ENCODE data around the gene NKTR.
"Not testable (repeated sequence)": the region's sequence is repeated elsewhere in the genome, so short reads cannot be mapped to it uniquely, and the experiment has no call there.

NKTR gene

DNA sequence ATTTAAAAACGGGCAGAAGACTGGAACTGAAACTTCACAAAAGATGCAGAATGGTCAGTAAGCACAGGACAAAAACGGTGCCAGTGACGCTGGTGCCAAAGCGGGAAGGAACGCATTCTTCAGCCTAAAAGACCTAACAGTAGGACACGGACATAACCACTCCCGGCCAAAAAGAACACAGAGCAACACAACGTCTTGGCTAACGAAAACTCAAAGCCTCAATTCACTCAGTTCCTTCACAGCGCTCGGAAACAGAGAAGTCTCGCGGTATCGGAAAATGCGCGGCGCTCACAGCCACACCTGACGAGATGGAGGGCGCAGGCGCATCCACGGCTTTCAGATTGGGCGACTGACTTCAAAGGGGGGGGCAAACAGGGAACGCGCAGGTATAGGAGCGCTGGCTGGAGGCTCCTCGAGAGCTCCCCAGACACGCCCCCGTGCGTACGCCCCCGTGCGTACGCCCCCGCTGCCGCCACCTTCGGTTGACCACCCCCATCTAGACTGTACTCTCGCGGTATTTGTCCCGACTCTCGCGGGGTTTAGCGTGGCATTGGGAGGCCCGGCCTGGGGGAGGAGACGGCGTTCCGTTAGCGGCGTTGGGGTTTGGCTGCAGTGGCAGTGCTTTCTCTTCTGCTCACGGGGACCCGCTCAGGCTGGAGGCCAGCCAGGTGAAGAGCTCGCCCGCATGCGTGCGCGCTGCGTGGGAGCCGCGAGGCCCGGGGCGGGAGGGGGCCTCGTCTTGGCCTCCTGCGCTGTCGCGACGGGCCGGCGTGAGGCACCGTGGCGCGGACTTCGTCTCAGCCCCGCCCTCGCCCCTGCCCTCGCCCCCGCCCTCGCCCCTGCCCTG lies at the start of gene NKTR:
NKTR (plus strand) TSS at position 576 of the 847 bp plus-strand sequence. CDS start 321 bp downstream, outside the sequence.
- peak; percentile 98 to 100 (median 100) for DNase-seq

DNA sequence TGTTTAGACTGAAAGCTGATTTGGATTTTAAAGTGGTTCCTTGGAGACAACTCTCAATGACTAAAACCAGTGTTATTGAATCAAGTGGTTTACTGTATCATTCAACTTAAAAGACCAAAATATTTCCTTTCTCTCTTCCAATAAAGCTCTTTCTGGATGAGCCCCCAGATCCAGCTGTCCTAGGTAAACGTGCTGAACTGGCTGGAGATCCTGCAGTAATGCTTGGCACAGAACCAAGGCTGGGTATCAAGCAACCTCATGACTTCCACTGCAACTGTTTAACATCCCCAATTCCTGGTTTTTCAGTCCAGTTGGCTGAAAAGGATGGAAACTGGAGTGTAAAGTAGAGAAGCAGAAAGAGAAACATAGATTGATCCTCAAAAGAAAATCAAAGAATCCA lies 47.7 kb upstream of the NKTR start:
- no peak for DNase-seq

DNA sequence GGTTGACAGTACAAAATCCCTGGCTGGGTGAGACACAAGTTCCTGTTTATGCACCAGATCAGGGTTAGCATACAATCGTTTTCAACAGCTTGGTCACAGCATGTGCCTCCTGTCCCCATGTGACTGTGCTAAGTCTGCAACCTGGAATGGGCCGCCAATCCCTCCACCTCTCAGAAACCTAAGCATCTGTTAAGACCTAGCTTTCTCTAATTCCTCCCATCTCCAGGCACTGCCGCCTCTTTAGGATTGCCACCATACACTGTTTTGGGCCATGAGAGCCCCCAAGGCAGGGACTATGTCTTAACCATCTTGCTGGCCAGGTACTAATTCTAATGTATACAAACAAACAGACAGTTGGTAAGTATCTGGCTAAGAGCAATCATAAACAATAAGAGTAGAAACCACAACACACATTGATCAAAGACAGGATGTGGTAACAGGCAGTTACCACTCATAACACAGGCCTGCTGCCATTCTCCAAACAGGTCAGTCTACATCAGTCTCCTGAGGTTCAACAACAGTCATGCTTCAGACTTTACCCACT lies 44.3 kb upstream of the NKTR start:
- peak in 2 of 4 experiments; percentile 13 to 18 for DNase-seq

- not testable (repeated sequence) for DNase-seq
Measured at GRCh38 chr3:42556817-42557216, 43.7 kb upstream of the NKTR start.

GRCh38 chr3:42557854-42558253 lies 42.6 kb upstream of the NKTR start:
- DNase-seq: no peak

DNA sequence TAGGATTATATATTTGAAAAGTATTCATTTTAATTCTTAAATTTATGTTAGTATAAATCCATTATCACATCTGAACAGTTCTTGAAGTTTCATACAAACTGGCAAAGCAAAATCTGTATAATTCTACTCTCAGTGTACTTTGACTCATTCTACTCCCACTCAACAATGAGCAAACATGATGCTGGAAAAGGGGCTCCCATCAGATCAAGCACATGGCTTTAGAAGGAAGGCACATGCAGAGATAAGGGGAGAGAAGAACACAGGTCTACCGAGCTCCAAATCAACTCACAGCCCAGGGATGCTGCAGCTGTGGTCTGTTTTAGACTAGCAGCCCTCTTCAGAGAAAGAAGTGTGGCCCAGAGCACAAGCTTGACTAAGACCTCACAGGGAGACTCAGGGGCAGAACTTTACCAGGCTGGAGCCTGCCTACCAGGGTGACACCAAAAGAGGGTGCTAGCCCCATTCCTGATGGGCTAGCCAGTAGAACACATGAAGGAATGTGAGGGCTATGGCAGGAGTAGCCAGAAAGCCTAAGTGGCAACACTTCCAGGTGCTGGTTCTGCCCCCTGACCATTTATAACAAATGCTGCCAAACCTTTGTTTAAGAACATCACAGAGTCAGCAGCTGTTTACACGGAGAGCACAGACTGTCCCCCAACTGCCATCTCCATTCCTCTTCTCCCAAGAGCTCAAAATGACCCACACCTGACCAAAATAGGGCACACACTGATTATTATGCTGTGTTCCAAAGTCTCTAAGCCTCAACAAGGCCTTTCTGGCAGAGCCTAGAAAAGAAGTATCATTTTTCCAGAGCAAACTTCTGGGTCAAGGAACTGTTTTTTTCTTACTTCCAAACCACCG lies 38.2 kb upstream of the NKTR start:
- no peak for DNase-seq

- DNase-seq: no peak
Measured at GRCh38 chr3:42569593-42570142, 30.8 kb upstream of the NKTR start.

DNA sequence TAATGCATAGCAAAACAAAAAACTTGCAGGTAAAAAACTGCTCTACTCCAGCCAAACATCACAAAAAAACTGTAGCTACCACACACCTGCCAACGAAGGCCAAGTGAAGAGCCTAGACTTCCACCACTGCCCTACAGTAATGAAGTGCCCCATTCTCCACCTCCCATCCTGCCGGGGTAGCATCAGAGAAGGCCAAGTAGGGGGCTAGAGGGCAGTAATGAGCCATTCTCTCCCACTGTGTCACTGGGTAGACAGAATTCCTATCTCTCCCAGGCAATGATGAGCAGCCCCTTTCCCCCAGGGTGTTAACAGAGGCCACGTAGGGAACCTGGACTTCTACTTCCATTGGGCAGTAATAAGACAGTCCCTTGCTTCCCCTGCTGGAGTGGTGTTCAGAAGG lies 28.2 kb upstream of the NKTR start:
- DNase-seq: no peak

DNA sequence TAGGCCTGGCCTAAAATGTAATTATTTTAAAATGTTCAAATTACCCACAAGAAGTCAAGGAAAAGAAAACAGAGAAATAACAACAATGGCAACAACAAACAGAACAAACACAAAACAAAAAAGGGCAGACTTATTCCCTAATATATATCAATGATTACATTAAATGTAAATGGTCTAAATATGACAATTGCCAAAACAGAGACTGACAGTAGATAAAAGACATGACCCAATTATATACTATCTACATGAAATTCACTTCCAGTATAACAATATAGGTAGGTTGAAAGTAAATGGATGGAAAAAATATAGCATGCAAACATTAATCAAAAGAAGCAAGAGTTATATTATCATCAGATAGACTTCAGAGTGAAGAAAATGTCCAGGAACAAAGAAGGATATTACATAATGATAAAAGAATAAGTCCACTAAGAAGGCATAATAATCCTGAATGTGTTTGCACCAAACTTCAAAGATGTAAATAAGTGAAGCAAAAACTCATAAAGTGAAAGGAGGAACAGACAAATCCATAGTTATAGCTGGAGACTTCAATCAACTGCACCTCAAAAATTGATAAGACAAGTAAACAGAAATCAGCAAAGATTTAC lies 25.2 kb upstream of the NKTR start:
- no peak for DNase-seq

DNA sequence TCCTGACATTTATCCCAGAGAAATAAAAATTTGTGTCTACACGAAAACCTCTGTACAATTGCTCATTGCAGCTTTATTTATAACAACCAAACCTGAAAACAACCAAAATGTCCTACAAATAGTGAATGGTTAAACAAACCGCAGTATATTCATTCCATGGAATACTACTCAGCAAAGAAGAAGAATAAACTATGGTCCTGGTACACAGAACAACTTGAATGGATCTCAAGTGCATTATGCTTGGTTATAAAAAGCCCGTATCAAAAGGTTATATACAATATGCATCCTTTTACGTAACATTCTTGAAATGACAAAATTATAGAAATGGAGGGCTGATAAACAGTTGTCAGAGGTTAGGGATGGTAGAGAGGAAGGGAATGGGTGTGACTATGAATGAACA lies 22.4 kb upstream of the NKTR start:
- DNase-seq: no peak

GRCh38 chr3:42579346-42579745 lies 21.1 kb upstream of the NKTR start:
- DNase-seq: not testable (repeated sequence)

GRCh38 chr3:42581400-42581708 lies 19.1 kb upstream of the NKTR start:
- DNase-seq: no peak

DNA sequence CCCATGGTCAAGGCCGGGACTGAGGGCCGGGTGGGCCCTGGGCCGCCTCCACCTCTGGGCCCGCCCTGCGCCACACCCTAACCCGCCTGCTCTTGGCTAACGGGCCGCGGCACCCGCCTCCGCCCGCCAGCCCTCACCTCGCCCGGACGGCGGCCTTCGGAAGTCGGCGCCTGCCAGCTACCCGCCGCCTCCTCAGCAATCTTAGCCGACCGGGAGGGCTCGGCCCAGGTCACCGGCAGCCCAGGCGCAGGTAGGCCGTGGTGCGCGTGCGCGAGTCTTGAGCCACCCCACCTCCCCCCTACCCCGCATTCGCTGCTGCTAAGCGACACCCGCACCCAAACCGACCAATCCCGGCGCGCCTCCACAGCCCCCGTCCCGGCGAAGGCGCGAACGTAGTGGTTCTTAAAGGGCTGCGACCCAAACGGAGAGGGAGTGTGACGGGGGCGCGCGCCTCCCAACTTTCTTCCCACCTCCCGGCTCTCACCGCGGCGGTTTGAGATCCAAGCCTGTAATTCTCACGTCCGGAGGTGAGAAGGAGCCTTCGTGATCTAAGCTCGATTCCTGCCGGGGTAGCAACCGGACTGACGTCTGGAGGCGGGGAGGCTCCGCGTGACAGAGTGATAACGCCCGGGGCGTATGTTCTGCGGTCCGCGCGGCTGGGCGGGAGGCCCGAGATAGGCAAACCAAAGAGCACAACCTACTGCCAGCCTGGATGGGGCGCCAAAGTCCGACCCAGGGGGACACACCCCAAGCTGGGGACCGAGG lies 18.6 kb upstream of the NKTR start, which contains the start of gene SEC22C:
SEC22C (minus strand) TSS at position 259 of the 765 bp plus-strand sequence. CDS start 12,921 bp downstream, outside the sequence.
- peak; percentile 88 to 93 (median 90) for DNase-seq

DNA sequence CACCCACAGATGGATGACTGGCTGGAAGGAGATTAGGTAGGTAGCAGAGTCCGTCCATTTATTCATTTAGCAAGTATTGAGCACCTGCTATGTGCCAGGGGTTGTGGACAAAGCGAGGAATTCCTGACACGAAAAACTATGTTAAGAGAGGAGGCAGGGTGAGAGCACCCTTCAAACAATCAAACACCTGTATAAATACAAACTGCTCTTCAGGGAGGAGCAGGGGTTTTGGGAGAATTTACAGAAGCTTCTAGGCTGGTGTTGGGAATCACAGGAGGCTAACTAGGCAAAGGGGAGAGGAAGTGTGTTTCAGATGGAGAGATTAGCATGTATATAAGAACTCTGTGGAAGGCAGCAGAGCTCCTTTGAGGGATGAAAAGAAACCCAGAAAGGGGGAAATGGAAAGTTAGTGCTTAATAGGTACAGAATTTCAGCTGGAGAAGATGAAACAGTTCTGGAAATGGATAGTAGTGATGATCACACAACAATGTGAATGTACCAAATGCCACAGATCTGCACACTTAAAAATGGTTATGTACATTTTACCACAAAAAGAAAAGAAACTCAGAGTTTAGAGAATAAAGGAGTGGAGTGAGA lies 17.9 kb upstream of the NKTR start:
- no peak for DNase-seq

DNA sequence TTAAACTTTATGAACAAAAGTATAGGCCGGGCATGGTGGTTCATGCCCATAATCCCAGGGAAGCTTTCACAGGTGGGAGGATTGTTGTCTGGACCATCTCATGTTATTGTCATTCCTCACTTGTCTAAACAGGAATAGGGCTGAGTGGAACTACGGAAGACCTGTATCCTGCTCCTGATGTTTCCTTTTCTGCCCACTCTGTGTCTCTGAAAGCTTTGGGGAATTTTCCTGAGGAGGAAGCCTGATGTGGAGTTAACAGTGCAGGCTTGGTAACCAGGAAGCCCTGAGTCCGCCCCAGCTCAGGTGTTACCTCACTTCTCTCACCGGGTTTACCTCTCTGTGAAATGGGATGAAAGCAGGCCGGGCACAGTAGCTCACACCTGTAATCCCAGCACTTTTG lies 11.9 kb upstream of the NKTR start:
- no peak for DNase-seq

GRCh38 chr3:42589382-42590109 lies 10.9 kb upstream of the NKTR start:
- no peak for DNase-seq

DNA sequence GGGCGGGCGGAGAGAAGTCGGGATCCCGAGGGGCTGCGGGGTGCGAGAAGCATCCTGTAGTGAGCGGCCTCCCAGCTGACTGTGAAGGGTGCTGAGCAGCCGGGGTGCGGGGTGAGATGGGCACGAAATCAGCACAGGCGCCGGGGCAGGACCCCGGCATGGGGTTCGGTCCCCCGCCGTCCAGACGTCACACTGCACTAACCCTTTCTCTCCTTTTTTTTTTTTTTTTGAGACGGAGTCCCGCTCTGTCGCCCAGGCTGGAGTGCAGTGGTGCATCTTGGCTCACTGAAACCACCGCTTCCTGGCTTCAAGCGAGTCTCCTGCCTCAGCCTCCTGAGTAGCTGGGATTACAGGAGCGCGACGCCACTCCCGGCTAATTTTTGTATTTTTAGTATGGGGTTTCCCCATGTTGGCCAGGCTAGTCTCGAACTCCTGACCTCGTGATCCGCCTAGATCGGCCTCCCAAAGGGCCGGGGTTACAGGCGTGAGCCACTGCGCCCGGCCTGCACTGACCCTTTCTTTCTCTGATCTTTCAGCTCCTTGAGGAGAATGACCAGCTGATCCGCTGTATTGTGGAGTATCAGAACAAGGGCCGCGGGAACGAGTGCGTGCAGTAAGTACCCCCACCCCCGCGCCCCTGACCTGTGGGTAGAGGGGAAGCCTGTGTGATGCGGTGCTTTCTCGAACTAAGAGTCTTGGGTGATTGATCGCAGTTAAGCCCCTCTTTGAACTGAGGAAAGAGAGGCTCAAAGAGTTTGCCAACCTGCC lies 9.3 kb upstream of the NKTR start:
- no peak for DNase-seq

DNA sequence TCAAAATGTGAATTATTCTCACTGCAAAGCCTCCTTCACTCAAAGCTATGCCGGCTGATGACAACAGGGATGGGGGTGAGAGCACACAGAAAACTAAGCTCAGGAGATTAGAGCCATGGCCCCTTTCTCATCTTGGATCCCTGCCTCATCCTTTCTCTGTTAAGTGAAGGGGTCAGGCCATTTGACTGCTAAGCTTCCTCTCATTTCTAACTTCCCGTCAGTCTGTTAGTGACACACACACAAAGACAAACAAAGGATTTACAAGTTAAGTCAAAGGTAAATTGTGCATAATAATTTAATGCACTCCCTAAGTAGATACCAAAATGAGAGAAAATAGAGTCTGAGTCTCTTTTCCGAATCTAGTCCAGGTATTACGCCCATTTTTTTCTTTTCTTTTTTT lies 8.7 kb upstream of the NKTR start:
- no peak for DNase-seq

DNA sequence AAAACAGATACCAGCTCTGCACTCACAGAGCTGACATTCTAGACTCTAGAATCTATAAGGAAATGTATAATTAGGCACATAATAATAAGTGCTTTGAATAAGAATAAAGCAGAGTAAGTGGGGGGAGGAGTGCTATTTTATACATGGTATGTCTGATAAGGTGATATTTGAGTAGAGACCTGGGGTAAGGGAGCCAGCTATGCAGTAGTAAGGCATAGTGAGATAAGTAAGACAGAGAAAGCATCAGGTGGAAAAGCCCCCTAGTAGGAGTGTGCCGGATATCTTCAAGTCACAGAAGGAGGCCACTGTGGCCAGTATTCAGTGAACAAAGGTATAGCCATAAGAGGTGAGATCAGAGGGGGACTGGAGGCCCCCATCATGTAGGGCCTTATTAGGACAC lies 6.9 kb upstream of the NKTR start:
- DNase-seq: no peak

DNA sequence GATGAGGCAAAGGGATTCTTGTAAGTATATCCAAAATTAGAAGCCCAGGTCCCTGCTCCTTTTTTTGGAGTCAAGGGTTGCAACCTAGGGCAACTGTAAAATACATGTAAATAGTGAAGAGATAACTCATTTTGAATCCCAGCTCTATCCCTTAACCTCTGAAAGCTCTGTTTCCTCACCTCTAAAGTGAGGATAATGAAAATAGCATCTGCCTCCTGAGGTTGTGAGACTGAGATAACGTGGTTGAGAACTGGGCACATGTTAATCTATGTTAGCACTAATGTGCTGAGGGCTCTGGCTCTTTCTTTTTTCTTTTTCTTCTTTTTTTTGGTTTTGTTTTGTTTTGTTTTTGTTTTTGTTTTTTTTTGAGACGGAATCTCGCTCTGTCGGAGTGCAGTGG lies 4.8 kb upstream of the NKTR start:
- no peak for DNase-seq

Measured in activated naive CD4-positive, alpha-beta T cell (primary cell).